Lung (tissue), 12 donors: ENCODE measurements around the gene CEP63. TPM values are rescaled to one million over a fixed set of nuclear protein-coding genes. Genes with fewer than 3 reads are reported as not detected.

Source experiments
- ATAC-seq: fragments of 200-7000 bp; cut with Tn5 transposase; one replicate; pipeline ENCODE4 v1.9.1; 2020; ENCODE audit warnings: moderate number of reproducible peaks; ENCODE audit not compliant: insufficient read depth, low FRiP score
- DNase-seq, 3 donors: peaks; one replicate each; pipeline ENCODE4 v3.0.0-alpha.2; 2013 to 2017
- H3K27ac ChIP-seq, 2 donors: one replicate each; pipeline ENCODE4 v1.5.1; 2013; ENCODE audit warnings: mild to moderate bottlenecking in 2 of 2, moderate library complexity in 2 of 2, control low read depth in 1 of 2, inconsistent platforms in 1 of 2, low read depth in 1 of 2, low read length in 1 of 2
- H3K27me3 ChIP-seq, 3 donors: one replicate each; pipeline ENCODE4 v1.5.1; 2013; ENCODE audit warnings: low read length in 2 of 3; ENCODE audit not compliant: control insufficient read depth in 3 of 3, insufficient read depth in 3 of 3
- H3K36me3 ChIP-seq, 4 donors: one replicate each; pipeline ENCODE4 v1.5.1; 2013; ENCODE audit warnings: low read length in 4 of 4, mild to moderate bottlenecking in 1 of 4, moderate library complexity in 1 of 4; ENCODE audit not compliant: control insufficient read depth in 4 of 4, insufficient read depth in 4 of 4
- H3K4me1 ChIP-seq, 5 donors: one replicate each; pipeline ENCODE4 v1.5.1; 2013; ENCODE audit warnings: low read length in 5 of 5, mild to moderate bottlenecking in 2 of 5, moderate library complexity in 1 of 5; ENCODE audit not compliant: control insufficient read depth in 5 of 5, insufficient read depth in 5 of 5
- H3K4me3 ChIP-seq: one replicate; pipeline ENCODE4 v1.5.1; 2013; ENCODE audit warnings: mild to moderate bottlenecking, control low read depth, moderate library complexity
- H3K9ac ChIP-seq, 2 donors: one replicate each; pipeline ENCODE4 v1.5.1; 2013; ENCODE audit warnings: low read length in 2 of 2, control low read depth in 1 of 2; ENCODE audit not compliant: insufficient read depth in 1 of 2
- H3K9me3 ChIP-seq, 4 donors: one replicate each; pipeline ENCODE4 v1.5.1; 2013; ENCODE audit warnings: low read length in 3 of 4, mild to moderate bottlenecking in 1 of 4, moderate library complexity in 1 of 4; ENCODE audit not compliant: control insufficient read depth in 4 of 4, insufficient read depth in 3 of 4
- CTCF ChIP-seq: IDR thresholded peaks from 2 replicates; pipeline ENCODE4 v1.5.1; 2012; ENCODE audit warnings: mild to moderate bottlenecking; ENCODE audit errors: control extremely low read depth, extremely low read depth
- WGBS, 2 donors: extraction: QIAGEN DNeasy Blood & Tissue Kit; methylation state at CpG; one replicate each; pipeline ENCODE4 v1.1.7; 2013; 5-methylcytosine and 5-hydroxymethylcytosine counted together
- polyA plus RNA-seq, 2 donors: library from polyadenylated mRNA; stranded (reverse); fragments of 200-250 nt; gene quantifications; one replicate each; pipeline ENCODE4 v1.2.1, GENCODE V29; 2013
- total RNA-seq, 2 donors: library from RNA; depleted of rRNA in 1 of 2; stranded (reverse); fragments of >200 nt in 1 of 2; gene quantifications; one replicate each; pipeline ENCODE4 v1.2.1, GENCODE V29; 2014 to 2021
- donor health status: control.
- donor health status: control.
- donor health status: Bipolar disorder and iron deficiency.
- donor health status: healthy.
- donor health status: DM: yes; HTN: yes; CAD: no.

Gene CEP63
- total and polyA plus RNA-seq, 4 donors: 12.4 to 50.1 (median 18.2) TPM

GRCh38 chr3:134619884-134620445 is 134.1 kb downstream of the CEP63 start:
- Histone ChIP-seq H3K36me3 (no peaks in the 10 kb centered on the region), H3K27me3 (no peaks in the 10 kb centered on the region), H3K4me3 (no peak overlapping the region), H3K27ac (no peak overlapping the region), H3K9me3 (no peaks in the 10 kb centered on the region), H3K9ac (no peak overlapping the region), H3K4me1 (no peaks in the 10 kb centered on the region)
- DNase-seq (no peak), ATAC-seq (no peak)
- 90% methylated on average over 8 of the region's 8 CpGs for WGBS, 2 donors
- no peak for TF ChIP-seq CTCF

GRCh38 chr3:134620476-134621115 is 134.7 kb downstream of the CEP63 start:
- Histone ChIP-seq H3K4me1 (no peaks in the 10 kb centered on the region), H3K27me3 (no peaks in the 10 kb centered on the region), H3K36me3 (no peaks in the 10 kb centered on the region), H3K9me3 (no peaks in the 10 kb centered on the region), H3K27ac (no peak overlapping the region), H3K4me3 (no peak overlapping the region), H3K9ac (no peak overlapping the region)
- TF ChIP-seq CTCF: no peak
- DNase-seq: no peak
- no peak for ATAC-seq
- WGBS, 2 donors: 91% methylated on average over 5 of the region's 5 CpGs

GRCh38 chr3:134621854-134622253 is 136.0 kb downstream of the CEP63 start:
- WGBS, 2 donors: 61 to 64% methylated on average over 3 of the region's 3 CpGs
- DNase-seq (no peak), ATAC-seq (no peak)
- no peaks in the 10 kb centered on the region for H3K4me1 ChIP-seq
- H3K9me3 ChIP-seq: no peaks in the 10 kb centered on the region
- TF ChIP-seq CTCF: no peak
- no peak overlapping the region for H3K9ac ChIP-seq
- H3K4me3 ChIP-seq: no peak overlapping the region
- no peaks in the 10 kb centered on the region for H3K27me3 ChIP-seq
- no peak overlapping the region for H3K27ac ChIP-seq
- no peaks in the 10 kb centered on the region for H3K36me3 ChIP-seq
